Thoracic aorta (tissue), 2 donors: ENCODE results near the gene CFDP1. TPM values are rescaled to one million over a fixed set of nuclear protein-coding genes. Genes with fewer than 3 reads are reported as not detected.

Experiments
- ATAC-seq: fragments of 150-250 bp; one replicate; pipeline ENCODE4 v1.8.0; 2017; ENCODE audit warnings: low read depth; ENCODE audit not compliant: insufficient number of reproducible peaks, low FRiP score
- DNase-seq: peaks from one replicate; pipeline ENCODE4 v3.0.0-alpha.2; 2020; ENCODE audit warnings: low spot score
- H3K27ac ChIP-seq, 2 donors: fragments of 200-600 bp; sonication (generic); 1 replicate in 1 of 2; 2 replicates in 1 of 2; pipeline ENCODE4 v1.5.1; 2016; ENCODE audit warnings: mild to moderate bottlenecking in 2 of 2, moderate library complexity in 2 of 2
- H3K27me3 ChIP-seq: fragments of 200-600 bp; sonication (generic); replicated peaks from 2 replicates; pipeline ENCODE4 v1.6.0; 2016; ENCODE audit warnings: mild to moderate bottlenecking; ENCODE audit not compliant: insufficient read depth
- H3K36me3 ChIP-seq: fragments of 200-600 bp; sonication (generic); one replicate; pipeline ENCODE4 v1.5.1; 2016
- H3K4me1 ChIP-seq, 2 donors: fragments of 200-600 bp; sonication (generic); 1 replicate in 1 of 2; 2 replicates in 1 of 2; pipeline versions ENCODE4 v1.5.1 to v1.6.0; 2016; ENCODE audit warnings: low read depth in 2 of 2, mild to moderate bottlenecking in 1 of 2; ENCODE audit not compliant: control insufficient read depth in 1 of 2
- H3K4me3 ChIP-seq: fragments of 200-600 bp; sonication (generic); 2 replicates; pipeline ENCODE4 v1.5.1; 2016; ENCODE audit warnings: mild to moderate bottlenecking
- H3K9me3 ChIP-seq: fragments of 200-600 bp; sonication (generic); 2 replicates; pipeline ENCODE4 v1.5.1; 2016
- total RNA-seq, 2 donors: library from RNA; depleted of rRNA; stranded (reverse); fragments of >200 nt; gene quantifications; one replicate each; pipeline versions ENCODE4 v1.1.0 to v1.2.3, GENCODE V29; 2016
- TF ChIP-seq, protein P1 (sequence below): fragments of 200-600 bp; sonication (generic); IDR thresholded peaks from one replicate; pipeline ENCODE4 v1.5.1; 2019; ENCODE audit warnings: antibody characterized with exemption

Gene CFDP1
- total RNA-seq, 2 donors from 2014 or later = 31.1 to 84.7 TPM

DNA sequence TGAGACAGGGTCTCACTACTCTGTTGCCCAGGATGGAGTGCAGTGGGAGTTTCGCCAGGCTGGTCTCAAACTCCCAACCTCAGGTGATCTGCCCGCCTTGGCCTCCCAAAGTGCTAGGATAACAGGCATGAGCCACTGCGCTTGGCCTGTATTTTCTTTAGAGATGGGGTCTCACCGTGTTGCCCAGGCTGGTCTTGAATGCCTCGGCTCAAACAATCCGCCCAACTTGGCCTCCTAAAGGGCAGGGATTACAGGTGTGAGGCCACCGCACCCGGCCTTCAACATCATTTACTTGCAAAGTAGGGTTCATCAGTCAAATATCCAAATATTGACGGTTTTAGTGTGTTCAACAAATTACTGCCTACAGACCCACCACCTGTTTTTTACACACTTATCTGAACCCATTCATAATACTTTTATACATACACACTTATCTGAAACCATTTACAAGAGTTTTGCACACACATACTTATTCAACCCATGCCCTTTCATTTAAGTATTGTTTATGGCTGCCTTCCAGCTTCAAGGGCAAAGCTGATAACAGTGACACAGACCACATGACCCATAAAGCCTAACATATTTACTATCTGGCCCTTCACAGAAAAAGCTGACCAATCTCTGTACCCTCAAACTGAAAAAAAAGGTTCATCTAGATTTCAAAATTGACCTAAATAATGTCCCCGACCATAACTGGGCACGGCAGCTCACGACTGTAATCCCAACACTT lies 19.3 kb upstream of the CFDP1 start:
- Histone ChIP-seq H3K4me3 (no peak overlapping the region), H3K4me1 (peaks cover 0 to 12% of the 10 kb centered on the region in 2 donors), H3K27me3 (no peaks in the 10 kb centered on the region), H3K27ac (no peak overlapping the region), H3K36me3 (peaks cover 10% of the 10 kb centered on the region), H3K9me3 (no peaks in the 10 kb centered on the region)
- TF ChIP-seq, protein P1, sequence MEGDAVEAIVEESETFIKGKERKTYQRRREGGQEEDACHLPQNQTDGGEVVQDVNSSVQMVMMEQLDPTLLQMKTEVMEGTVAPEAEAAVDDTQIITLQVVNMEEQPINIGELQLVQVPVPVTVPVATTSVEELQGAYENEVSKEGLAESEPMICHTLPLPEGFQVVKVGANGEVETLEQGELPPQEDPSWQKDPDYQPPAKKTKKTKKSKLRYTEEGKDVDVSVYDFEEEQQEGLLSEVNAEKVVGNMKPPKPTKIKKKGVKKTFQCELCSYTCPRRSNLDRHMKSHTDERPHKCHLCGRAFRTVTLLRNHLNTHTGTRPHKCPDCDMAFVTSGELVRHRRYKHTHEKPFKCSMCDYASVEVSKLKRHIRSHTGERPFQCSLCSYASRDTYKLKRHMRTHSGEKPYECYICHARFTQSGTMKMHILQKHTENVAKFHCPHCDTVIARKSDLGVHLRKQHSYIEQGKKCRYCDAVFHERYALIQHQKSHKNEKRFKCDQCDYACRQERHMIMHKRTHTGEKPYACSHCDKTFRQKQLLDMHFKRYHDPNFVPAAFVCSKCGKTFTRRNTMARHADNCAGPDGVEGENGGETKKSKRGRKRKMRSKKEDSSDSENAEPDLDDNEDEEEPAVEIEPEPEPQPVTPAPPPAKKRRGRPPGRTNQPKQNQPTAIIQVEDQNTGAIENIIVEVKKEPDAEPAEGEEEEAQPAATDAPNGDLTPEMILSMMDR = no peak
- no peak for ATAC-seq
- no peak for DNase-seq

DNA sequence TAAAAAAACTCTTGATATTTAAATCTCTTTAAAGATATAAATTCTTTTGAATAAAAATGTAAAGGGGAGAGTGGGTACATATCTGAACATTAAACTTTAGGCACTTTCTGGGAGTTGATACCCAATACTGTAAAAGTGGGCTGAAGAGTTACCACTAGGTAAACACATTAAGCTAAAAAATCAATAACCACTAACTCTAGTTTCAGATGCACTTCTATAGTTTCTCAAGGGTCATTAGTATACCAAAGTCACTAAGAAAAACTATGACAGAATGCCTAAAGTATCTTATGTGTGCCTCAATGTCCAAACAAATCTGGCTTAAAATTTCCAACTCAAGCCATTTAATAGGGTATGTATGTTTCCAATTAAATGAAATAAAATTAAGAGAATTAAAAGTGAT lies 13.1 kb upstream of the CFDP1 start:
- Histone ChIP-seq H3K36me3 (peaks cover 14% of the 10 kb centered on the region), H3K9me3 (no peaks in the 10 kb centered on the region), H3K27ac (no peak overlapping the region), H3K4me1 (peaks cover 0 to 9% of the 10 kb centered on the region in 2 donors), H3K27me3 (no peaks in the 10 kb centered on the region), H3K4me3 (no peak overlapping the region)
- no peak for ATAC-seq
- TF ChIP-seq, protein P1 = no peak
- DNase-seq = no peak

DNA sequence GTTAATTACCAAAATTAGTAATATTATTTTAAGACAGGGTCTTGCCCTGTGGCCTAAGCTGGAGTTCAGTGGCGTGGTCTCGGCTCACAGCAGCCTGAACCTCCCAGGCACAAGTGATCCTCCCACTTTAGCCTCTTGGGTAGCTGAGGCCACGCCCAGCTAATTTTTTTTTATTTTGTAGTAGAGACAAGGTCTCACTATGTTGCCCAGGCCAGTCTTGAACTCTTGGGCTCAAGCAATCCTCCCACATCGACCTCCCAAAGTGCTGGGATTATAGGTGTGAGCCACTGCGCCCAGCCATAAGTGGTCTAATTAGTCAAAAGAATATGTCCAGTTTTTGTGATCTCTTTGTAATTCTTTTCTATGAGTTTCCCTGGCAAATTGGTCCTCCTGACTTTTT lies 12.0 kb upstream of the CFDP1 start:
- TF ChIP-seq, protein P1 = no peak
- Histone ChIP-seq H3K27me3 (no peaks in the 10 kb centered on the region), H3K27ac (no peak overlapping the region), H3K4me1 (peaks cover 0 to 9% of the 10 kb centered on the region in 2 donors), H3K9me3 (no peaks in the 10 kb centered on the region), H3K4me3 (no peak overlapping the region), H3K36me3 (peaks cover 6% of the 10 kb centered on the region)
- ATAC-seq = no peak
- DNase-seq = no peak

DNA sequence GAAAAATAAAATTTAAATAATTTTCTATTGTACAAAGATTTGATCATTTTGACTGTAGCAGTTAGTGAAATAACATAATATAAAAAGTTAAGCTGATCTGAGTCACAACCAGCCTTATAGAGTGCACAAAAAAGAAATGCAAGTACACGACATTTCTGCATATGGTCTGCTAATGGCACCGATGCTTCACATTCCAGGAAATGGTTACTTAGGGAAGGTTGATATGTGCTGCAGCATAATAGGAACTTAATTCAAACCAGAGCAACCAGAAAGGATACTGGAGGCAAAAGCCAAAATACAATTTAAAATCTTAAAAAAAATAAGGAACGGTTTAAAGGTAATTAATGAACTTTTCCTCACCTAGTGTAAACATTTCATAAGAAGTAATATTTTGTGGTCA lies 10.0 kb upstream of the CFDP1 start:
- Histone ChIP-seq H3K27me3 (no peaks in the 10 kb centered on the region), H3K4me1 (peaks cover 0 to 9% of the 10 kb centered on the region in 2 donors), H3K36me3 (peaks cover 6% of the 10 kb centered on the region), H3K4me3 (no peak overlapping the region), H3K9me3 (no peaks in the 10 kb centered on the region), H3K27ac (no peak overlapping the region)
- ATAC-seq (no peak), DNase-seq (no peak)
- TF ChIP-seq, protein P1 = no peak

DNA sequence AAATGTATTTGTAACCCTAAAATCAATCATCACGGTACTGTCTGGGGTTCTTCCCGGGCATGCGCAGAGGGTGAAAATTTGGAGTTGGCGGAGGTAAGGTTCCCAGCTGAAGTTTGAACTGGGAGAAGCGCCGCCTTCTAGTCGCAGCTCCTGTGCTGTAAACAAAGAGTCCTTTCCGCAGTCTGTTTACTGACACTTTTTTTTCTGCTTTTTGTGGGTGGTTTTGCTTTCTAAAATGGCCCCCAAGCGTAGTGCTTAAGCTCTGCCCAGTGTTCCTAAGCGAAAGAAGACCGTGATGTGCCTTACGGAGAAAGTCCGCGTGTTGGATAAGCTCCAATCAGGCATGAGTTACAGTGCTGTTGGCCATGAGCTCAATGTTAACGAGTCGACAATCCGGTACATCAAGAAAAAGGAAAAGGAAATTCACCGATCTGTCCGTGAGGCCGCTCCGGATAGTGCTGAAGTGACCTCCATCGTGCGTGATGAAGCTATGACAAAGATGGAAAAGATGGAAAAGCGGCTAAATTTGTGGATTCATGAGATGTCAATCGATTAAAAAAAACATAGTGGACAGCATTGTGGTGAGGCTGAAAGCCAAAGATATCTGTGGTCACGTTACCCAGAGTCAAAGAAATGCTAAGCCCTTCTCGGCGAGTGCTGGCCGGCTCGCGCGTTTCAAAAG lies 570 bp upstream of the CFDP1 start:
- TF ChIP-seq, protein P1 = no peak
- H3K27me3 ChIP-seq = no peaks in the 10 kb centered on the region
- H3K4me3 ChIP-seq = peak overlapping the region; percentile 88
- ATAC-seq (peak; percentile 82), DNase-seq (peak; percentile 46)
- H3K9me3 ChIP-seq = no peaks in the 10 kb centered on the region
- no peaks in the 10 kb centered on the region for H3K36me3 ChIP-seq
- peak overlapping the region; percentile 98 for H3K27ac ChIP-seq
- H3K4me1 ChIP-seq = peaks cover 2 to 25% of the 10 kb centered on the region in 2 donors
